ENCODE measurements around the gene ALK.

DNA sequence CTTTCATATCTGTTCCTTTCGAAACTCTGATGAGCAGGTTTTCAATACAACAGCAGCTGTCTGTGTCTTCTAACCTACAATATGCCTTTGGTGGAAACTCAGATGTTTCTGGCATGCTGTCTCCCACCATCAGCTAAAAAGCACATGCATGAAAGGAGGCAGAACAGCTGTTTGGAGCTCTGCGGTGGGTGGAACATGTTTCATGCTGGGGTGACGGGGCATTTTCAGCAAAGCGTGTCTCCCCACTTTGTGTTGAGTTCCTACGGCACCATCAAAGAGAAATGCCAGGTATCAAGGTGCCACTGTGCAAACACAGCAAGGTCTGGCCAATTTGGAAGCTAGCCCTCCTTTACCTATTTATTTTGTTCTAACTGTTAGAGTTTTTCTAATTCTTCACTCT, 516.1 kb downstream of the ALK start:
- TF ChIP-seq POLR2A (IDR thresholded peaks at IDR 0.05), result no peak
- TF ChIP-seq, protein P1, sequence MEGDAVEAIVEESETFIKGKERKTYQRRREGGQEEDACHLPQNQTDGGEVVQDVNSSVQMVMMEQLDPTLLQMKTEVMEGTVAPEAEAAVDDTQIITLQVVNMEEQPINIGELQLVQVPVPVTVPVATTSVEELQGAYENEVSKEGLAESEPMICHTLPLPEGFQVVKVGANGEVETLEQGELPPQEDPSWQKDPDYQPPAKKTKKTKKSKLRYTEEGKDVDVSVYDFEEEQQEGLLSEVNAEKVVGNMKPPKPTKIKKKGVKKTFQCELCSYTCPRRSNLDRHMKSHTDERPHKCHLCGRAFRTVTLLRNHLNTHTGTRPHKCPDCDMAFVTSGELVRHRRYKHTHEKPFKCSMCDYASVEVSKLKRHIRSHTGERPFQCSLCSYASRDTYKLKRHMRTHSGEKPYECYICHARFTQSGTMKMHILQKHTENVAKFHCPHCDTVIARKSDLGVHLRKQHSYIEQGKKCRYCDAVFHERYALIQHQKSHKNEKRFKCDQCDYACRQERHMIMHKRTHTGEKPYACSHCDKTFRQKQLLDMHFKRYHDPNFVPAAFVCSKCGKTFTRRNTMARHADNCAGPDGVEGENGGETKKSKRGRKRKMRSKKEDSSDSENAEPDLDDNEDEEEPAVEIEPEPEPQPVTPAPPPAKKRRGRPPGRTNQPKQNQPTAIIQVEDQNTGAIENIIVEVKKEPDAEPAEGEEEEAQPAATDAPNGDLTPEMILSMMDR (IDR thresholded peaks at IDR 0.05), result no peak
